Astrocyte (in vitro differentiated cells and primary cell): ENCODE results near the gene CRACR2A. TPM values are rescaled to one million over a fixed set of nuclear protein-coding genes. Genes with fewer than 3 reads are reported as not detected.

ENCODE experiments used
- DNase-seq: peaks from one replicate; pipeline ENCODE4 v3.0.0-alpha.2; 2010; ENCODE audit warnings: low read depth
- FAIRE-seq: peaks from 2 replicates; lab custom pipeline; 2011; peaks lifted over from hg19 to GRCh38; lab: Jason Lieb, UNC
- H2AFZ ChIP-seq: 2 replicates; pipeline ENCODE4 v1.6.0; 2012; ENCODE audit warnings: low read depth, low read length, inconsistent platforms
- H3K27ac ChIP-seq: 2 replicates; pipeline ENCODE4 v1.5.1; 2011; ENCODE audit warnings: low read depth, low read length, inconsistent platforms
- H3K27me3 ChIP-seq: 2 replicates; pipeline ENCODE4 v1.6.0; 2011; ENCODE audit warnings: low read length, inconsistent platforms; ENCODE audit not compliant: insufficient read depth
- H3K36me3 ChIP-seq: 2 replicates; pipeline ENCODE4 v1.5.1; 2011; ENCODE audit warnings: low read length, inconsistent platforms; ENCODE audit not compliant: insufficient read depth
- H3K4me1 ChIP-seq: 2 replicates; pipeline ENCODE4 v1.5.1; 2011; ENCODE audit warnings: low read length, inconsistent platforms; ENCODE audit not compliant: insufficient read depth
- H3K4me2 ChIP-seq: 2 replicates; pipeline ENCODE4 v1.6.0; 2012; ENCODE audit warnings: low read length, inconsistent platforms
- H3K4me3 ChIP-seq: 2 replicates; pipeline ENCODE4 v1.5.1; 2011; ENCODE audit warnings: low read depth, mild to moderate bottlenecking, low read length, inconsistent platforms; ENCODE audit not compliant: insufficient read depth
- H3K79me2 ChIP-seq: 2 replicates; pipeline ENCODE4 v1.6.0; 2012; ENCODE audit warnings: mild to moderate bottlenecking, low read length, inconsistent platforms; ENCODE audit not compliant: insufficient read depth
- H3K9ac ChIP-seq: 2 replicates; pipeline ENCODE4 v1.6.0; 2012; ENCODE audit warnings: mild to moderate bottlenecking, low read length, inconsistent platforms
- H3K9me3 ChIP-seq: 2 replicates; pipeline ENCODE4 v1.5.1; 2012; ENCODE audit warnings: low read depth, mild to moderate bottlenecking, low read length, inconsistent platforms; ENCODE audit not compliant: insufficient read depth
- H4K20me1 ChIP-seq: 2 replicates; pipeline ENCODE4 v1.6.0; 2012; ENCODE audit warnings: low read length, inconsistent platforms; ENCODE audit not compliant: insufficient read depth
- H3K27ac Mint-ChIP-seq: one replicate; pipeline ENCODE4 v1.8.0; 2021; ENCODE audit warnings: mild to moderate bottlenecking, mixed read lengths; ENCODE audit not compliant: unreplicated experiment
- H3K27me3 Mint-ChIP-seq: one replicate; pipeline ENCODE4 v1.8.0; 2021; ENCODE audit warnings: low read depth, mixed read lengths; ENCODE audit not compliant: unreplicated experiment
- H3K36me3 Mint-ChIP-seq: one replicate; pipeline ENCODE4 v1.8.0; 2021; ENCODE audit warnings: low read depth, mixed read lengths; ENCODE audit not compliant: unreplicated experiment
- H3K4me1 Mint-ChIP-seq: one replicate; pipeline ENCODE4 v1.8.0; 2021; ENCODE audit warnings: low read depth, mixed read lengths; ENCODE audit not compliant: unreplicated experiment
- H3K4me3 Mint-ChIP-seq: one replicate; pipeline ENCODE4 v1.8.0; 2021; ENCODE audit warnings: mild to moderate bottlenecking, moderate library complexity, mixed read lengths; ENCODE audit not compliant: unreplicated experiment
- H3K9me3 Mint-ChIP-seq: one replicate; pipeline ENCODE4 v1.8.0; 2021; ENCODE audit warnings: mild to moderate bottlenecking, mixed read lengths; ENCODE audit not compliant: unreplicated experiment
- CTCF ChIP-seq: IDR thresholded peaks from 2 replicates; pipeline ENCODE4 v1.5.1; 2011; ENCODE audit warnings: low read depth, mild to moderate bottlenecking, inconsistent platforms, low read length, moderate library complexity; ENCODE audit not compliant: insufficient read depth
- EZH2 ChIP-seq: IDR thresholded peaks from 2 replicates; pipeline ENCODE4 v1.6.1; 2012; ENCODE audit warnings: mild to moderate bottlenecking, low read length, inconsistent platforms; ENCODE audit not compliant: insufficient read depth
- total RNA-seq: library from RNA; stranded (reverse); gene quantifications from 2 replicates; pipeline ENCODE4 v1.2.1, GENCODE V29; 2021

Gene CRACR2A
- total RNA-seq, 1 donor from 2014 or later = 1.5 TPM

- H3K36me3 ChIP-seq = no peaks in the 10 kb centered on the region
- H3K27ac ChIP-seq = no peak overlapping the region
- H3K4me1 ChIP-seq = no peaks in the 10 kb centered on the region
- FAIRE-seq = no peak
- H2AFZ ChIP-seq = no peak overlapping the region
- no peak overlapping the region for H3K27ac Mint-ChIP-seq
- DNase-seq = no peak
- no peak overlapping the region for H3K4me3 Mint-ChIP-seq
- no peaks in the 10 kb centered on the region for H4K20me1 ChIP-seq
- no peaks in the 10 kb centered on the region for H3K9me3 ChIP-seq
- no peaks in the 10 kb centered on the region for H3K4me1 Mint-ChIP-seq
- H3K27me3 ChIP-seq = peaks cover 10% of the 10 kb centered on the region
- no peaks in the 10 kb centered on the region for H3K79me2 ChIP-seq
- TF ChIP-seq EZH2 (no peak), CTCF (no peak)
- H3K27me3 Mint-ChIP-seq = no peaks in the 10 kb centered on the region
- no peaks in the 10 kb centered on the region for H3K36me3 Mint-ChIP-seq
- no peak overlapping the region for H3K4me2 ChIP-seq
- H3K9ac ChIP-seq = no peak overlapping the region
- H3K9me3 Mint-ChIP-seq = no peaks in the 10 kb centered on the region
- H3K4me3 ChIP-seq = no peak overlapping the region
Measured at GRCh38 chr12:3771853-3772252, 18.9 kb upstream of the CRACR2A start.

- Histone ChIP-seq H3K4me1 (no peaks in the 10 kb centered on the region), H3K27ac (no peak overlapping the region), H3K79me2 (no peaks in the 10 kb centered on the region), H3K9me3 (no peaks in the 10 kb centered on the region), H3K4me3 (no peak overlapping the region), H3K27me3 (peaks cover under 1% of the 10 kb centered on the region), H3K9ac (no peak overlapping the region), H4K20me1 (no peaks in the 10 kb centered on the region), H2AFZ (no peak overlapping the region), H3K36me3 (no peaks in the 10 kb centered on the region), H3K4me2 (no peak overlapping the region)
- H3K4me1 Mint-ChIP-seq = no peaks in the 10 kb centered on the region
- FAIRE-seq = peak; percentile 17
- no peaks in the 10 kb centered on the region for H3K36me3 Mint-ChIP-seq
- H3K27ac Mint-ChIP-seq = no peak overlapping the region
- peaks cover 3% of the 10 kb centered on the region for H3K27me3 Mint-ChIP-seq
- H3K4me3 Mint-ChIP-seq = no peak overlapping the region
- DNase-seq = peak; percentile 51
- peaks cover 3% of the 10 kb centered on the region for H3K9me3 Mint-ChIP-seq
- TF ChIP-seq CTCF (no peak), EZH2 (no peak)
Measured at GRCh38 chr12:3770891-3771290, 18.0 kb upstream of the CRACR2A start.

GRCh38 chr12:3768911-3769447, 16.1 kb upstream of the CRACR2A start:
- H3K4me3 ChIP-seq = no peak overlapping the region
- no peak for DNase-seq
- Mint-ChIP-seq H3K9me3 (peaks cover 4% of the 10 kb centered on the region), H3K4me1 (peaks cover 1% of the 10 kb centered on the region), H3K36me3 (no peaks in the 10 kb centered on the region), H3K27ac (no peak overlapping the region), H3K4me3 (no peak overlapping the region), H3K27me3 (peaks cover 3% of the 10 kb centered on the region)
- no peaks in the 10 kb centered on the region for H3K36me3 ChIP-seq
- no peaks in the 10 kb centered on the region for H3K27me3 ChIP-seq
- H4K20me1 ChIP-seq = no peaks in the 10 kb centered on the region
- H3K4me2 ChIP-seq = no peak overlapping the region
- TF ChIP-seq CTCF (no peak), EZH2 (no peak)
- H3K9me3 ChIP-seq = no peaks in the 10 kb centered on the region
- FAIRE-seq = no peak
- no peak overlapping the region for H2AFZ ChIP-seq
- no peaks in the 10 kb centered on the region for H3K79me2 ChIP-seq
- no peak overlapping the region for H3K27ac ChIP-seq
- no peaks in the 10 kb centered on the region for H3K4me1 ChIP-seq
- no peak overlapping the region for H3K9ac ChIP-seq
